GM18498 (cell line): Measurements from ENCODE around the gene USP7.
"Not testable (repeated sequence)": the region's sequence is repeated elsewhere in the genome, so short reads cannot be mapped to it uniquely, and the experiment has no call there.

Experiments
- ATAC-seq: cut with Tn5 transposase; IDR thresholded peaks from one replicate; pipeline ENCODE4 v1.9.1; 2021; ENCODE audit warnings: mild to moderate bottlenecking, moderate library complexity; ENCODE audit not compliant: unreplicated experiment

USP7 gene

DNA sequence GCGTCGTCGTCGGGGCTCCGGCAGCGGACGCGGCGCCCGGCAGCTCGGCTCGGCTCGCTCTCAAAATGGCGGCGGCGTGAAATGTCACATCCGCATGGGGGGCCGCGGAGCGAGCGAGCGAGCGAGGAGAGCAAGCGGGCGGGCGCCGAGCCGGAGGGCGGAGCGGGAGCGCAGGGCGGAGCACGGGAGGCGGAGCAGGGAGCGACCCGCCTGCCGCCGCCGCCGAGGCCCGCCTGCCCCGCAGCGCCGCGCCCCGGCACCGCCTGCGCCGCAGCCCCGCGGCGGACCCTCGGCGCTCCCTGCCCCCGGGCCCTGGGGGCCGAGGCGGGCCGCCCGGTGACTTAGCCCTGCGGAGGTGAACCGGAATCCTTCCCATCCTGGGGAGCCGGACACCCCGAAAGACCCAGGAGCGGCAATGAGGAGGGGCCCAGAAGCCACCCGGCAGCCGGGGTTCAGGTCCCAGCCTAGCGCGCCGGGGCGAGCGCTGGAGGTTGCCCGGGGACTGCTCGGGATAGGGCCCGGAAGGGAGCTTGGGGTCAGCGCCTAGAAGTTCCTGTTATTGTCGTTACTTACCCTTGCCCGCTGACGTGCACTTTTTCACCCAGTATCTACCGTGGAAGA, at the start of gene USP7:
Gene USP7 (minus strand): TSS at position 86 of the 621 bp plus-strand sequence. CDS start 621 bp downstream, outside the sequence.
- peak; percentile 84 for ATAC-seq

- ATAC-seq, result no peak
Observed at GRCh38 chr16:9013508-9013864, 49.8 kb upstream of the USP7 start.

DNA sequence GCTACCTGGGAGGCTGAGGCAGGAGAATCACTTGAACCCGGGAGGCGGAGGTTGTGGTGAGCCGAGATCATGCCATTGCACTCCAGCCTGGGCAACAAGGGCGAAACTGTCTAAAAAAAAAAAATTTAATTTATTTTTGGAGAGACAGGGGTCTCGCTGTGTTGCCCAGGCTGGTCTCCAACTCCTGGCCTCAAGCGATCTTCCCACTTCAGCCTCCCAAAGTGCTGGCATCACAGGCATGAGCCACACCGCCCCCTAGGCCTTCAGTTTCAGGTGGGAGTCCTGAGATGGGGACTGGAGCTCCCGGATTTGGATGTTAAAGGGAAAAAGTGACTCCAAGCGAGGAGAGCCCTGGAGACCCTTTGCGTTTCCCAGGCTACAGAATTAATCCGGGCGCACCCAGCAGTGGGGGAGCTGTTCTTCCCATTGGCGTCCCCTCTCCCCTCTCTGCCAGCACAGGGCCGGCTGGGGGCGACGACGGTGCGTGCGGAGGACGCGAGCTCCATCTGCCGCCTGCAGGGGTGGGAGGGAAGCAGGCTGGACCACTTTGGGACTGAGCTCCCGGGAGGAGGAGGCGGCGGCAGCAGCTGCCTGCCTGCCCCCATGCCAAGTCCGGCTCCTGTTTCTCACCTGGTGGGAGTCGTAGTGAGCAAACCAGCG, 49.3 kb upstream of the USP7 start:
- no peak for ATAC-seq

DNA sequence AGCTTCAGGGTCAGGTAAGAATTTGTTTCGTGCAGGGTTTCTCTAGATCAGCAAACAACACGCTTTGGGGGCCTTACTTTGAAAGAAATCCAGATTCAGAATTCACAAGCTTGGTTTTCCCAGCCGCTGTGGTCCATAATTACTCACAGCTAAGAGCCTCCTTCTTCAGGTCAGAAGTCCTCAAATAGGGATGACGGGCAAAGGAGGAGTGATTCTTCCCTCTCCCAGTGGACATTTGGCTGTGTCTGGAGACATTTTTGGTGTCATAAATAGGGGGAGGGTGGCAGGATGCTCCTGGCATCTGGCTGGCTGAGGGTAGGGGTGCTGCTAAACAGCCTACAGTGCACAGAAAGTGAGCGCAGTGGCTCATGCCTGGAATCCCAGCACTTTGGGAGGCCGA, 48.6 kb upstream of the USP7 start:
- ATAC-seq, result no peak

- peak; percentile 90 for ATAC-seq
Observed at GRCh38 chr16:9008601-9009260, 45.0 kb upstream of the USP7 start.

- ATAC-seq, result no peak
Observed at GRCh38 chr16:9007177-9007794, 43.6 kb upstream of the USP7 start.

DNA sequence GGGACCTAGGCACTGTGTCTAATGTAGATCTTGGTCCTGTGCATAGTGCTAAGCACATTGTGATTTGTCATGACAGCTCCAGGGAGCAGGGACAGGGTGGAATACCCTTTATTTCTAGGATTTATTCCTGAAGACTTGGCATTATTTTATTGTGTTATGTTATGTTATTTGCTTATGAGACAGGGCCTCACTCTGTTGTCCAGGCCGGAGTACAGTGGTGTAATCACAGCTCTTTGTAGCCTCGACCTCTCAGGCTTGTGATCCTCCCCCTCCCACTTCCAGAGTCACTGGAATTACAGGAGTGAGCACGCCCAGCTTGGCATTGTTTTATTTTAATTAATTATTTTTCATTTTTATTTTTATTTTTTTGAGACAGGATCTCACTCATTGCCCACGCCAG, 40.5 kb upstream of the USP7 start:
- ATAC-seq, result no peak

DNA sequence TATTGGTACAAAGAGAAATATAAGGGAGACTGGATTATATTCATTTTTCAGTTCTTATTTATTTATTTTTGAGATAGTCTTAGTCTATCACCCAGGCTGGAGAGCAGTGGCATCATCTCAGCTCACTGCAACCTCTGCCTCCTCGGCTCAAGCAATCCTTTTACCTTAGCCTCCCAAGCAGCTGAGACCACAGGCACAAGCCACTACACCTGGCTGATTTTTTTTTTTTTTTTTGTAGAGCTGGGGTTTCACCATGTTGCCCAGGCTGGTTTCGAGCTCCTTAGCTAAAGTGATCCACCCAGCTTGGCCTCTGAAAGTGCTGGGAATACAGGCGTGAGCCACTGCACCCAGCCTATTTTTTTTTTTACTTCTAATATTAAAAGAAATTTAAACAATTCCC, 40.1 kb upstream of the USP7 start:
- ATAC-seq, result no peak

GRCh38 chr16:9003322-9003721, 39.6 kb upstream of the USP7 start:
- ATAC-seq, result no peak

DNA sequence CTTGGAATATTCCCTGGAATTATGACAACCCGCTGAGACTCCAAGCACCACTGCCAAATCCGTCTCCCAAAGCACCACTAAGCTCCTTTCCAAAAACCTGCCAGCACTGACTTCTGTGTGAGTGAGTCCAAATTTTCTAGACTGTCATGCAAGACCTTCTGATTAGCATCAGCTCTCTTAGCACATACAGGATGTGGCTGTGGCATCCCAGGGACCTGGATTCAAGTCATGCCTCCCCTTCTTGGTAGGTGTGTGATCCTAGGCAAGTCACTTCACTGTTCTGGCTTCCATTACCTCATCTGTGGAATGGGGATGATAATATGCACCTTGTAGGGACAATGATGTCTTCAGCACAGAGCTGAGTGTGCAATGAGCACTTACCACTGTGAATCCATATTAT, 38.3 kb upstream of the USP7 start:
- no peak for ATAC-seq

- ATAC-seq, result no peak
Observed at GRCh38 chr16:9000664-9001063, 37.0 kb upstream of the USP7 start.

- no peak for ATAC-seq
Observed at GRCh38 chr16:8999800-9000199, 36.1 kb upstream of the USP7 start.

DNA sequence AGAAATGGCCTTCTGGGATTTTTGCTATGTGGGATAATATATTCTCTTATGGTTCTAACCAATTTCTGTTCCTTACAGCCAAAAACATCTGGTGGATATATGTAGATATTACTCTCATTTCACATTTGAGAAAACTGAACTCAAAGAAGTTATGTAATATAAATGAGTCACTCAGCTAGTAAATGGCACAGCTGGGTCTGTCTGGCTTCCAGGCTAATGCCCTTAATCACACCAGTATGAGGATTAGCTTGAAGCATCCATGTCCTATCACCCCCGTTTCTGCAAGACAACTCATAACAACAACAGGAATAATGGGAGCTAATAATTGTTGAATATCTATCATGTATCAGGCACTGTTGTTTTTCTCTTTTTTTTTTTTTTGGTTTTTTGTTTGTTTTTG, 34.4 kb upstream of the USP7 start:
- ATAC-seq, result no peak

DNA sequence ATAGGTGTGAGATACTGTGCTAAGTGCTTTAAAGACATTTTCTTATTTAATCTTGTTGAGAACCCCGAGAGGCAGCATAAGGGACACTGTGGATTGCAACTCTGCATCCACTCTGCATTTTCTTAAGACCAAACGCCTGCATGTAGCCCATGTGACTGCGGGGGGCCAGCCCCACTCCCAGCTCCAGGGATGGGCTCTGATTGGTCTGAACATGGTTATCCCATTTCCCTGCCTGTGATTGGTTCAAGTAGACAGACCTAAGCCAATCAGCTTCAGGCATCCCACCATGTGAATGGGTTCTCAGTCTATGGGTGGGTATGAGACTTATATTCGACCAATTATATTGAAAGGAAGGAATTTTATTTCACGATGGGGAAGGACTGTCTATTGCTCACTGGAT, 33.2 kb upstream of the USP7 start:
- ATAC-seq, result no peak

GRCh38 chr16:8990445-8990844, 26.7 kb upstream of the USP7 start:
- no peak for ATAC-seq

- no peak for ATAC-seq
Observed at GRCh38 chr16:8989099-8989878, 25.6 kb upstream of the USP7 start.

- no peak for ATAC-seq
Observed at GRCh38 chr16:8986818-8987191, 23.1 kb upstream of the USP7 start.

- ATAC-seq, result no peak
Observed at GRCh38 chr16:8986111-8986510, 22.4 kb upstream of the USP7 start.

GRCh38 chr16:8982816-8983215, 19.1 kb upstream of the USP7 start:
- ATAC-seq, result no peak

- not testable (repeated sequence) for ATAC-seq
Observed at GRCh38 chr16:8981901-8982300, 18.2 kb upstream of the USP7 start.

GRCh38 chr16:8976189-8976588, 12.5 kb upstream of the USP7 start:
- not testable (repeated sequence) for ATAC-seq
